ENCODE data around the gene DDX1.

- TF ChIP-seq CTCF (IDR thresholded peaks at IDR 0.05) (no peak), POLR2AphosphoS5 (IDR thresholded peaks at IDR 0.05) (no peak), POLR2A (IDR thresholded peaks at IDR 0.05) (no peak)
Measured at GRCh38 chr2:15667809-15668556, 76.3 kb downstream of the DDX1 start.
